ENCODE data around the gene THBS2.

GRCh38 chr6:169169375-169169774 is 84.3 kb downstream of the THBS2 start:
- no peak for TF ChIP-seq CTCF (conservative IDR thresholded peaks at IDR 0.05 in 1 of 2, IDR thresholded peaks at IDR 0.05 in 1 of 2; ENCODE audit: low read depth in 1 of 2, low read length in 2 of 2)
- no peak for TF ChIP-seq EZH2 (IDR thresholded peaks at IDR 0.05; ENCODE audit: low read length, missing control alignments)

Data from fibroblast of lung (primary cell).